GM10248 (cell line): ENCODE measurements around the gene IFNA17.
A peak's percentile ranks its signal among the peaks of the same experiment; 100 is the strongest.
"Not testable (repeated sequence)": the region's sequence is repeated elsewhere in the genome, so short reads cannot be mapped to it uniquely, and the experiment has no call there.

Experiments
- CTCF ChIA-PET: fragments of 300-600 bp; sonication (Branson Sonifier 250); formaldehyde crosslinking; extraction: SDS; loops from one replicate; lab custom pipeline; 2021; ENCODE audit warnings: antibody characterized with exemption; lab: Yijun Ruan, JAX
- POLR2A ChIA-PET: fragments of 350-650 bp; sonication (Branson Sonifier 250); formaldehyde crosslinking; extraction: SDS; loops from one replicate; lab custom pipeline; 2020; ENCODE audit warnings: antibody characterized with exemption; lab: Yijun Ruan, JAX
- DNase-seq: peaks from one replicate; pipeline ENCODE4 v3.0.0; 2012; ENCODE audit errors: extremely low spot score
- CTCF ChIP-seq: IDR thresholded peaks from 2 replicates; pipeline ENCODE4 v1.5.1; 2012; ENCODE audit warnings: mild to moderate bottlenecking, low read depth; ENCODE audit errors: extremely low read depth, missing control alignments, control extremely low read depth

Gene IFNA17

GRCh38 chr9:21210311-21210710, 17.7 kb downstream of the IFNA17 start:
- TF ChIP-seq CTCF = no peak
- ChIA-PET CTCF (interaction anchor here (0.9 to 2.6 kb wide), 3 partner anchors 15 to 578 kb away, joined by 3 to 9 read pairs (median 7); no protein-coding TSS in a partner anchor), POLR2A (no interaction called here)
- DNase-seq = no peak

GRCh38 chr9:21207043-21207442, 21.0 kb downstream of the IFNA17 start, which contains the start of gene IFNA10:
IFNA10 (minus strand) TSS chr9:21207143; CDS start chr9:21207097, 46 bp downstream.
- DNase-seq, POLR2A ChIA-PET: not testable (repeated sequence)
- CTCF ChIA-PET = interaction anchor here (1.5 kb wide), 1 partner anchor 12 kb away, joined by 5 read pairs; no protein-coding TSS in a partner anchor

GRCh38 chr9:21205204-21205603, 22.8 kb downstream of the IFNA17 start:
- no peak for TF ChIP-seq CTCF
- POLR2A ChIA-PET = no interaction called here
- DNase-seq = no peak
- CTCF ChIA-PET = no interaction called here

GRCh38 chr9:21202105-21202504, 25.9 kb downstream of the IFNA17 start, which contains the start of gene IFNA7:
IFNA7 (minus strand) TSS chr9:21202205; CDS start chr9:21202165, 40 bp downstream.
- POLR2A ChIA-PET, DNase-seq: not testable (repeated sequence)
- CTCF ChIA-PET = interaction anchor here (1.0 kb wide), 1 partner anchor 587 kb away, joined by 3 read pairs; no protein-coding TSS in a partner anchor

GRCh38 chr9:21194867-21195776, 32.9 kb downstream of the IFNA17 start:
- DNase-seq, POLR2A ChIA-PET: not testable (repeated sequence)
- TF ChIP-seq CTCF = peak; percentile 79
- CTCF ChIA-PET = interaction anchor here (0.7 to 2.2 kb wide), 26 partner anchors 10 to 1017 kb away, joined by 3 to 31 read pairs (median 4); partner anchors contain the start of gene IFNA16

GRCh38 chr9:21187487-21187886, 40.5 kb downstream of the IFNA17 start, which contains the start of gene IFNA4:
IFNA4 (minus strand) TSS chr9:21187587; CDS start chr9:21187531, 56 bp downstream.
- DNase-seq, POLR2A ChIA-PET, CTCF ChIA-PET: not testable (repeated sequence)

- TF ChIP-seq CTCF = peak; percentile 53
- POLR2A ChIA-PET = not testable (repeated sequence)
- CTCF ChIA-PET = interaction anchor here (0.7 to 5.6 kb wide), 28 partner anchors 8 to 828 kb away, joined by 3 to 31 read pairs (median 4); partner anchors contain the start of gene IFNW1
- peak; percentile 18 for DNase-seq
Measured at GRCh38 chr9:21182810-21183736, 44.9 kb downstream of the IFNA17 start.
